ENCODE data around the gene PRLR.
"Not testable (repeated sequence)": the region's sequence is repeated elsewhere in the genome, so short reads cannot be mapped to it uniquely, and the experiment has no call there.

The PRLR gene

GRCh38 chr5:35120715-35121114, 109.6 kb downstream of the PRLR start:
- DNase-seq, result no peak

GRCh38 chr5:35117967-35118366, 112.3 kb downstream of the PRLR start:
- no peak for DNase-seq

- no peak for DNase-seq
Measured at GRCh38 chr5:35115920-35116319, 114.4 kb downstream of the PRLR start.

GRCh38 chr5:35114698-35115097, 115.6 kb downstream of the PRLR start:
- DNase-seq, result no peak

GRCh38 chr5:35112300-35112699, 118.0 kb downstream of the PRLR start:
- no peak for DNase-seq

GRCh38 chr5:35104550-35104949, 125.7 kb downstream of the PRLR start:
- not testable (repeated sequence) for DNase-seq

GRCh38 chr5:35103637-35104299, 126.5 kb downstream of the PRLR start:
- no peak for DNase-seq

GRCh38 chr5:35101720-35102119, 128.6 kb downstream of the PRLR start:
- not testable (repeated sequence) for DNase-seq

GRCh38 chr5:35101016-35101415, 129.3 kb downstream of the PRLR start:
- DNase-seq, result no peak

GRCh38 chr5:35098214-35098613, 132.1 kb downstream of the PRLR start:
- no peak for DNase-seq

- DNase-seq, result no peak
Measured at GRCh38 chr5:35096932-35097331, 133.4 kb downstream of the PRLR start.

- DNase-seq, result no peak
Measured at GRCh38 chr5:35096216-35096615, 134.1 kb downstream of the PRLR start.

- no peak for DNase-seq
Measured at GRCh38 chr5:35095366-35095765, 134.9 kb downstream of the PRLR start.

GRCh38 chr5:35094948-35095347, 135.3 kb downstream of the PRLR start:
- no peak for DNase-seq

- DNase-seq, result no peak
Measured at GRCh38 chr5:35092703-35093102, 137.6 kb downstream of the PRLR start.

GRCh38 chr5:35091704-35092103, 138.6 kb downstream of the PRLR start:
- no peak for DNase-seq

GRCh38 chr5:35089334-35090314, 140.7 kb downstream of the PRLR start:
- peak; percentile 72 for DNase-seq

GRCh38 chr5:35087991-35088390, 142.3 kb downstream of the PRLR start:
- DNase-seq, result no peak

- DNase-seq, result no peak
Measured at GRCh38 chr5:35083150-35083549, 147.1 kb downstream of the PRLR start.

- DNase-seq, result no peak
Measured at GRCh38 chr5:35082530-35082929, 147.8 kb downstream of the PRLR start.

- no peak for DNase-seq
Measured at GRCh38 chr5:35081134-35081533, 149.2 kb downstream of the PRLR start.

- DNase-seq, result no peak
Measured at GRCh38 chr5:35073160-35073559, 157.1 kb downstream of the PRLR start.

GRCh38 chr5:35069188-35069587, 161.1 kb downstream of the PRLR start:
- no peak for DNase-seq

GRCh38 chr5:35067985-35068384, 162.3 kb downstream of the PRLR start:
- DNase-seq, result no peak
